NCI-H345 (cell line): ENCODE data around the gene RNF26.
"Not testable (repeated sequence)": the region's sequence is repeated elsewhere in the genome, so short reads cannot be mapped to it uniquely, and the experiment has no call there.

Experiments
- DNase-seq: peaks from one replicate; lab custom pipeline; 2025; lab: John Stamatoyannopoulos, UW

RNF26 gene

GRCh38 chr11:119371778-119372182, 37.5 kb downstream of the RNF26 start:
- DNase-seq = no peak

GRCh38 chr11:119372260-119373058, 38.1 kb downstream of the RNF26 start:
- no peak for DNase-seq

DNA sequence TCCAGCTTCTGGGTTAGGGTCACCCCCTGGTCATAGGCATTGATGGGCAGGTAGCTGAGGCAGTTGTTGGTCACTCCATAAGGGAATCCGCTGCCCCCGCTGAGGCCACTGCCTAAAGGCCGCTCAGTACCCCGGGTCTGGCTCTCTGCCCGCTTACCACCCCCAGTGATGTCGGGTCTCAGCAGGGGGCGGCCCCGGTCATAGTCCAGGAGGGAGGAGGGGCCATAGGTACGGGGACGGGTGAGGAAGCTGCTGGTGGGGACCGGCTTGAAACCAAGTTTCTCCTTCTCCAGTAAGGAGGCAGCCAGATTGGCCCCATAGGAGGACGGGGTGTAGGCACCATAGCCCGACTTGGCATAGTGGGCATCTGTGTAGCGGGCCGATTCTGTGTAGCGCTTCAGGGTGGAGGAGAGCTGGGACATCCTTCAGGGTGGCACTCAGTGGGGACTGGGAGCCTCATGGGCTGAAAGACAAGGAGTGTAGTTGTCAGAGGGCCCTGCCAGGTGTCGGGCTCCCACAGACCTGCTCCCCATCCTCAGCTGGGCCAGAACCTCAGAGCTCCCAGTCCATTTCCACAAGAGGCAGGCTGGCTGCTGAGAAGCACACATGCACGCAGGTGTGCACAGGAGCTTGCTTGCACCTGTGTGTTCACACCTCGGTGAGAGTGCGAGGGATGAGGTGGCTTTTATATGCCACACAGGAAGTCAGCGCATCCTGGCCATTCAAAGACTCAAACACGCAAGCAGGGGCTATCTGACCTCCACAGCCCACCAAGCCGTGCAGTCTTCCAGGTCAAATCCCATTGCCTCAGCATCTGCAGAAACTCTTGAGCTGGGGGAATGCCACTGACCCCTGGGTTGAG, 39.0 kb downstream of the RNF26 start:
- no peak for DNase-seq

GRCh38 chr11:119373921-119374631, 39.7 kb downstream of the RNF26 start:
- DNase-seq = peak; percentile 68

GRCh38 chr11:119374632-119375336, 40.5 kb downstream of the RNF26 start:
- no peak for DNase-seq

GRCh38 chr11:119375337-119376196, 41.2 kb downstream of the RNF26 start:
- no peak for DNase-seq

DNA sequence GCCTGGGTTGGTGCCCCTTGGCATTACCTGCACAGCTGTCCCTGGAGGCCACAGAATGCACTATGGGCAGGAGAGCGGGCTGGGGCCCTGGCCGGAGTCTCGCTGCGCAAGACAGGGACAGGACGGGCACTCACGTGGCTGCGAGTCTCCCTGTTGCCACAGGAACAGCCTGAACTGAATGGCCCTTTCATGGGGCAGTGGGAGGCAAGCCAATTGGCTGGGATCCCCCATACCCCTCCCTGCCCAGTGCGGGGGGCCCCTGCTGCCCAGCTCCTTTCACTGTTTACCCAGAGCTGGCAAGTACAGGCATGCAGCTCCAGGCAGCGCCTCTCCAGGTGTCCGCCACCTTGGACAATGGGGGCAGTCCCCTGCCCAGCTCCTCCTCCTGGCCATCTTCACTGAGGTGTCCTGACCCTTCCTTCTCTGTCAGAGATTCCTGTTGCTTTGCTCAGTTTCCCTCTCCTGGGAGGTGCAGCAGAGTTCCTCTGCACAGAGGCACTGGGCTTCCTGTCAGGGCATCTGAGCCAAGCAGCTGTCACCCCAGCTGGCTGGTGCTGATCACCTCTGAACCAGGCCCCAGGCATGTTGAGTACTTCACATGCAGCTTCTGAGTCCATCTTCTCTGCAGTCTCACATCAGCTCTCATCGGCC, 42.0 kb downstream of the RNF26 start:
- DNase-seq = peak; percentile 73

- no peak for DNase-seq
These were observed 43.0 kb downstream of the RNF26 start for GRCh38 chr11:119377112-119377901.

DNA sequence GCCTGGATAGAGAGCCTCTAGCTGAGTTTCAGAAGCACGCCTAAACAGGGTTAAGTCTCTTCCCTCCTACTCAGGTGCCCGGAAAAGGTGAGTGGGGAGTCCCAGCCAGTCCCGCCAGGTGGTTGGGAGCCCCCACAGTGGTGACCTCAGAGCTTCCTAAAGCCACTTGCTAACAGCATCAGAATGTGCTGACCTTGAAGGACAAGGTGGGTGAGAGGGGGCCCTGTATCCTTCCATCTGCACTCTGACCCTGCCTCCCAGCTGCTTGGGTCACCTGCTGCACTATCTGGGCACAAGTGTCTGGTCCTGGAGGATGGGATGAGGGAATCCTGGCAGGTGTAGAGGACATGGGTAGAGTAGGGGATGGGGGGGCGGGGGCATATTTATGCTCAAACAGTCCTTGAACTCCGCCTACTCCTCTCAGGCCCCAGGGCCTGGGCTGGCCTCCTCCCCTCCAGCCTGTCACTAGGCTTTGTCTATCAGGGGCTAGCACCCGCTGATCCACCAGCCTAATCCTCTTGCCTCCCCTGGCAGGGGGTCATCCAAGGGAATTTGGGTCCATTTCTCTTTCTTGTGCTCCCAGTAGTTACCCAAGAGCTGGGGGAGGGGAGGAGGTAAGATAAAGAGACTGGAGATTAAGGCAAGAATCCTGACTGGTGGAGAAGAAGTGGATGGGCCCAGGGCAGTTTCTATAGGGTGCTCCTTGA, 43.8 kb downstream of the RNF26 start:
- DNase-seq = no peak

DNA sequence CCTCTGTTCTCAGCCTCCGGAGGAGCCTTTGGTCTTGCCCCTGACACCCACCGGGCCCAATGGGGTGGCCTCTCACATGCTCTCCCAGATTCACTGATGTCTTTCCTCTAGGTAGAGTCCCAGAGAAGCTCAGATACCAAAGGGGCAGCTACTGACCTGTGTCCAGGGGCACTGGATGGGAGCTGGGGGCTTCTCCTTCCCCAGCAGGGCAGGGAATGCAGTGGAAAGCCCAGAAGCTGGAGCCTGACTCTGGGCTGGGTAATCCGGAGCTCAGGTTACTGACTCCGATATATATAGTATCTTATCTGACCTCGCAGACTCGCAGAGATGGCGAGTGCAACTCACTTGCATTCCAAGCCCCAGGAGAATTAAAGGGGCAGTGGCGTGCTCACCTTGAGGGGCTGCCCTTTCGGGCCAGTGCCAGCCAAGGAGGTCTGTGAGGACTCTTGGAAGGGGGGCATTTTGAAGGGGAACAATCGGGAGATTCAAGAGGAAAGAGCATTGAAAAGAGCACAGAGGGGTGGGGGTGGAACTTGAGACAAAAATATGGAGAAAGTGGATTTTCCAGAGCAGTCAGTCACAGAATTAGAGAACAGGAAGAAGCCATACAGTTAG, 44.6 kb downstream of the RNF26 start:
- no peak for DNase-seq

- DNase-seq = no peak
These were observed 46.0 kb downstream of the RNF26 start for GRCh38 chr11:119380160-119380826.

DNA sequence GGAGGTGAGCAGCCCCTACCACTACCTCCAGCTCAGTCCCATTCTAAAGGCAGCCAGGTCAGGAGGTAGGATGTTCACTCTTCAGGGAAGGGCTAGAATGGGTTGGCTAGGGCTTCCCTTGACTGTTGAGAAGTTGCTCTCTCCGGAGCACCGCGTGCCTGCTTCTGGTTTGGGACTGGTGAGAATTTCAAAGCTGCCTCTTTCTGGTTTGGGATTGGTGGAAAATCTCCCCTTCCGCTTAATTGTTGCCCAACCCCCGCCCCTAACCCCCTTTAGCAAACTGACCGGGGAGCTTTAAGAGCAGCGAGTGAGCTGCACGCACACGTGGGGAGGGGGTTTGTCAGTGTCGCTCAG, 46.5 kb downstream of the RNF26 start:
- no peak for DNase-seq

- DNase-seq = peak; percentile 96
These were observed 47.1 kb downstream of the RNF26 start, which contains the start of gene USP2 for GRCh38 chr11:119381181-119381988. TSS of gene USP2 (minus strand) at chr11:119381690. CDS start at chr11:119373480, 8,210 bp downstream.

DNA sequence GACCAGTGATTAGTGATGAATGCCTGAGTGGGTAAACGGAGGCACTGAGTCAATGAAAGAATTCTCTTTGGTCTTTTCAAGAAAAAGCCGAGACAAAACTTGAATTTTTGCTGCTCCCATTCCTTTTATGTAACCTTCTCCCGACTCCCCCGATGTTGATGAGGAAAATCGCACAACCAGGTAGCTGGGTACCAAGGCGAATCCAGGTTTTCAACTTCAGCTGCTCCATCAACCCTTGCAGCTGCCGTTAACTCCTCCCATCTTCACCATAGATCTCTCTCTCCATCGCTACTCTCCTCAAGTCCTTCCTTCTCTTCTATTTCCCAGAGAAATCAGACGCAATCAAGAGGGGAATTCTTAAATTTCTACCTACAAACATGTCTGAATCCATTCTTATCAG, 47.8 kb downstream of the RNF26 start:
- no peak for DNase-seq

GRCh38 chr11:119382513-119382912, 48.2 kb downstream of the RNF26 start:
- DNase-seq = not testable (repeated sequence)

- no peak for DNase-seq
These were observed 50.0 kb downstream of the RNF26 start for GRCh38 chr11:119384332-119384731.
